ENCODE data around the gene IRGM. TPM values are rescaled to one million over a fixed set of nuclear protein-coding genes. Genes with fewer than 3 reads are reported as not detected.
"Not testable (repeated sequence)": the region's sequence is repeated elsewhere in the genome, so short reads cannot be mapped to it uniquely, and the experiment has no call there.

Gene IRGM
- total RNA-seq, 4 donors from 2014 or later, result 1.1 to 11.6 (median 1.9) TPM; not detected in 1

DNA sequence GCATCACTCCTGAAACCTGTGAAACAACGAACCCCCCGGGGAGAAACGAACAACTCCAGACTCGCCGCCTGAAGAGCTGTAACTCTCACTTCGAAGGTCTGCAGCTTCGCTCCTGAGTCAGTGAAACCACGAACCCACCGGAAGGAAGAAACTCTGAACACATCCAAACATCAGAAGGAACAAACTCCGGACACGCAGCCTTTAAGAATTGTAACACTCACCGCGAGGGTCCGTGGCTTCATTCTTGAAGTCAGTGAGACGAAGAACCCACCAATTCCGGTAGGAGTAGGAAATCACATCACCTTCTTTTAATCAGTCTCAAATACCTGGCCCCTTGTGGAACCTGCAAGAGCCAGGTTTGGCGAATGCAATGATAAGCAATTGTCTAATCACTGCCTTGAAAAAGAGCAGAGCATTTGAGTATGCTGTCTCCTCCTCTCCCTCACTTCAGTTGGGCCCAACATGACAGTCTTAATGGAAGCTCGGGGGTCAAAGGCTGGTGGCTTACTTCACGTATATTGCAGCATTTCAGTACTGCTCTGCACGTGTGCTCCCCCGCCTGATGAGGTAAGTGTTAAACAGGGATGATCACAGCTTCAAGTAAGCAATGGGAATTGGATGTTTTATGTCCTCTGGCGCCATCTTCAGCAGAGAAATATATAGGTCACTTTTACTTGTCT, 473 bp downstream of the IRGM start:
- TF ChIP-seq POLR2A (IDR thresholded peaks at IDR 0.05), result no peak
- TF ChIP-seq, protein P1, sequence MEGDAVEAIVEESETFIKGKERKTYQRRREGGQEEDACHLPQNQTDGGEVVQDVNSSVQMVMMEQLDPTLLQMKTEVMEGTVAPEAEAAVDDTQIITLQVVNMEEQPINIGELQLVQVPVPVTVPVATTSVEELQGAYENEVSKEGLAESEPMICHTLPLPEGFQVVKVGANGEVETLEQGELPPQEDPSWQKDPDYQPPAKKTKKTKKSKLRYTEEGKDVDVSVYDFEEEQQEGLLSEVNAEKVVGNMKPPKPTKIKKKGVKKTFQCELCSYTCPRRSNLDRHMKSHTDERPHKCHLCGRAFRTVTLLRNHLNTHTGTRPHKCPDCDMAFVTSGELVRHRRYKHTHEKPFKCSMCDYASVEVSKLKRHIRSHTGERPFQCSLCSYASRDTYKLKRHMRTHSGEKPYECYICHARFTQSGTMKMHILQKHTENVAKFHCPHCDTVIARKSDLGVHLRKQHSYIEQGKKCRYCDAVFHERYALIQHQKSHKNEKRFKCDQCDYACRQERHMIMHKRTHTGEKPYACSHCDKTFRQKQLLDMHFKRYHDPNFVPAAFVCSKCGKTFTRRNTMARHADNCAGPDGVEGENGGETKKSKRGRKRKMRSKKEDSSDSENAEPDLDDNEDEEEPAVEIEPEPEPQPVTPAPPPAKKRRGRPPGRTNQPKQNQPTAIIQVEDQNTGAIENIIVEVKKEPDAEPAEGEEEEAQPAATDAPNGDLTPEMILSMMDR (IDR thresholded peaks at IDR 0.05), result peak; percentile 40 to 92 (median 79)
- no peaks in the 10 kb centered on the region for H3K4me1 ChIP-seq
- peak overlapping the region in 3 of 4 donors; percentile 8 to 25 (median 13) for H3K4me3 ChIP-seq
- DNase-seq, result peak in 2 of 3 donors; percentile 57 to 70
- H3K9me3 ChIP-seq, result no peaks in the 10 kb centered on the region
- H3K27ac ChIP-seq, result peak overlapping the region in 3 of 4 donors; percentile 21 to 55 (median 42)
- no peaks in the 10 kb centered on the region for H3K27me3 ChIP-seq
- H3K36me3 ChIP-seq, result no peaks in the 10 kb centered on the region

DNA sequence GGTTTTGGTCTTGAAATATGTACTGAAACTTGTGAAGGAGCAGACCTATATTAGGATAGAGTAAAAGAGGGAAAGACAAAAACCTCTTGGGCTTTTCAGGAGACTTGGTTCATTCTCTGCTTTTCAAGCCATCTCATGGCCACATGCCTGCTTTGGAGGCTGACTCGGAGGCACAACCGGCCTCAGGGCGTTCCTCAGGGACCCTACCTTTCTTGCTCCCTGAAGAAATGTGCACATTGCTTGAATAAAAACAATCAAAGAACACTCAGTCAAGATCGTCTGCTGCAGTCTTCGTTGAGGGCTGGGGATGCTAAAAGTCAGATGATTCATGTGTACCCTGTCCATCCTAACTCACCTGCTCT, 994 bp downstream of the IRGM start:
- Histone ChIP-seq H3K4me3 (no peak overlapping the region), H3K36me3 (no peaks in the 10 kb centered on the region), H3K9me3 (no peaks in the 10 kb centered on the region), H3K27ac (no peak overlapping the region), H3K4me1 (no peaks in the 10 kb centered on the region), H3K27me3 (no peaks in the 10 kb centered on the region)
- TF ChIP-seq, protein P1 (IDR thresholded peaks at IDR 0.05), result no peak
- TF ChIP-seq POLR2A (IDR thresholded peaks at IDR 0.05), result no peak
- no peak for DNase-seq

DNA sequence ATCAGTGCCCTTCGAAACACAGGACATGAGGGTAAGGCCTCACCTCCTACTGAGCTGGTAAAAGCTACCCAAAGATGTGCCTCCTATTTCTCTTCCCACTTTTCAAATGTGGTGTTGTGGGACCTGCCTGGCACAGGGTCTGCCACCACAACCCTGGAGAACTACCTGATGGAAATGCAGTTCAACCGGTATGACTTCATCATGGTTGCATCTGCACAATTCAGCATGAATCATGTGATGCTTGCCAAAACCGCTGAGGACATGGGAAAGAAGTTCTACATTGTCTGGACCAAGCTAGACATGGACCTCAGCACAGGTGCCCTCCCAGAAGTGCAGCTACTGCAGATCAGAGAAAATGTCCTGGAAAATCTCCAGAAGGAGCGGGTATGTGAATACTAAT, 1.9 kb downstream of the IRGM start:
- Histone ChIP-seq H3K9me3 (no peaks in the 10 kb centered on the region), H3K4me1 (no peaks in the 10 kb centered on the region), H3K36me3 (no peaks in the 10 kb centered on the region), H3K27ac (no peak overlapping the region), H3K4me3 (no peak overlapping the region), H3K27me3 (no peaks in the 10 kb centered on the region)
- TF ChIP-seq, protein P1 (IDR thresholded peaks at IDR 0.05), result no peak
- no peak for TF ChIP-seq POLR2A (IDR thresholded peaks at IDR 0.05)
- no peak for DNase-seq

DNA sequence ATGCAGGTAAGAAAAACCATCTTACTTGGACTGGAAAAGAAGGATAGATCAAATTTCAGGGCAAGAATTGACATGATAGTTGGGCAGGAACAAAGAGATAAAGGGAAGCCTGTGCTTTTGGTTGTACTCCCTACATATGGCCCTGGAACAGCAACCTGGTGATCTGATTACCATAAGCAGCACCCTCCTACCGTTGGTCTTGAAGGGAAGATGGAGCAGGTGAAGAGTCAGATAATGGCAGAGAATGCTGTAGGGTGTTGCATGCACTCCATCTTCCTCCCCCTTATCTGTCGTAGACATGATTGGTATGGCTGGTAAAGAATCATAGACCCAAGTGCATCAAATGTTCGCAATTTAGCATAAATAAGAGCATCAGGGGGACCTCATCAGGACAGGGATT, 4.7 kb downstream of the IRGM start:
- Histone ChIP-seq H3K4me3 (no peak overlapping the region), H3K36me3 (no peaks in the 10 kb centered on the region), H3K27me3 (no peaks in the 10 kb centered on the region), H3K27ac (no peak overlapping the region), H3K9me3 (no peaks in the 10 kb centered on the region), H3K4me1 (no peaks in the 10 kb centered on the region)
- TF ChIP-seq, protein P1 (IDR thresholded peaks at IDR 0.05), result no peak
- TF ChIP-seq POLR2A (IDR thresholded peaks at IDR 0.05), result no peak
- no peak for DNase-seq

DNA sequence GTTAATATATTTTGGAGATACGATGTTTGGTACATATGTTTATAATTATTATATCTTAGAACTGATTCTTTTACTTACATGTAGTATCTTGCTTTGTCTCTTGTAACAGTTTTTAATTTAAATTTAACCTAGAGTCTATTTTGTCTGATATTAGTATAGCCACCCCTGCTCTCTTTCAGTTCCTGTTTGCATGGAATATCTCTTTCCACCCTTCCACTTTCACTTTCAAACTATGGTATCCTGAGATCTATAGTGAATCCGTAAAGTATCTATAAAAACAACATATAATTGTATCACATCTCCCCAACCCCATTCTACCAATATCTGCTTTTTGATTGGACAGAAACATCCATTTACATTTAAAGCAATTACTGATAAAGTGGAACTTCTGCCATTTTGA, 7.2 kb downstream of the IRGM start:
- Histone ChIP-seq H3K27ac (no peak overlapping the region), H3K4me1 (no peaks in the 10 kb centered on the region), H3K36me3 (no peaks in the 10 kb centered on the region), H3K9me3 (no peaks in the 10 kb centered on the region), H3K4me3 (no peak overlapping the region), H3K27me3 (no peaks in the 10 kb centered on the region)
- no peak for TF ChIP-seq POLR2A (IDR thresholded peaks at IDR 0.05)
- TF ChIP-seq, protein P1 (IDR thresholded peaks at IDR 0.05), result no peak
- no peak for DNase-seq

DNA sequence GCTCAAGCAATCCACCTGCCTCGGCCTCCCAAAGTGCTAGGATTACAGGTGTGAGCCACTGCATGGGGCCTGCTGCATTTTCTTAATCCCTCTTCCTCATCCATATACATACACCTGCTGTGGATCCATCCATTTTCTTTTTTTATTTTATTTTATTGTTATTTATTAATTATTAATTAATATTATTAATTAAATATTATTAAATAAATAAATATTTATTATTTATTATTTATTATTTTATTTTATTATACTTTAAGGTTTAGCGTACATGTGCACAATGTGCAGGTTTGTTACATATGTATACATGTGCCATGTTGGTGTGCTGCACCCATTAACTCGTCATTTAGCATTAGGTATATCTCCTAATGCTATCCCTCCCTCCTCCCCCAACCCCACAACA, 10.4 kb downstream of the IRGM start:
- not testable (repeated sequence) for H3K4me3 ChIP-seq, DNase-seq, H3K4me1 ChIP-seq, H3K9me3 ChIP-seq, H3K27ac ChIP-seq, H3K36me3 ChIP-seq, H3K27me3 ChIP-seq

Data from Peyer's patch (tissue), 4 donors.